ENCODE measurements around the gene DSCAML1.

- TF ChIP-seq MXI1 (IDR thresholded peaks at IDR 0.05; ENCODE audit: low read depth, low read length) (no peak), YY1 (IDR thresholded peaks at IDR 0.05; ENCODE audit: low read depth, low read length) (no peak), EZH2 (IDR thresholded peaks at IDR 0.05; ENCODE audit: borderline replicate concordance, control insufficient read depth, low read depth, low read length) (no peak), EGR1 (IDR thresholded peaks at IDR 0.05; ENCODE audit: borderline replicate concordance in 1 of 2, low read depth in 2 of 2, low read length in 2 of 2) (no peak), JUND (IDR thresholded peaks at IDR 0.05; ENCODE audit: low read depth, low read length) (no peak), SIX5 (IDR thresholded peaks at IDR 0.05; ENCODE audit: low read depth, low read length, severe bottlenecking) (no peak), STAT3 (IDR thresholded peaks at IDR 0.05; ENCODE audit: low read depth, low read length) (no peak), CTCF (IDR thresholded peaks at IDR 0.05 in 2 of 3, conservative IDR thresholded peaks at IDR 0.05 in 1 of 3; ENCODE audit: control insufficient read depth in 2 of 3, extremely low read depth in 1 of 3, insufficient read depth in 1 of 3, low read depth in 3 of 3, low read length in 3 of 3) (no peak), FOS (IDR thresholded peaks at IDR 0.05; ENCODE audit: borderline replicate concordance, extremely low read depth, insufficient read length) (no peak), MAX (IDR thresholded peaks at IDR 0.05; ENCODE audit: low read depth, low read length) (no peak), NBN (IDR thresholded peaks at IDR 0.05) (no peak), HDAC2 (IDR thresholded peaks at IDR 0.05) (no peak), RAD21 (IDR thresholded peaks at IDR 0.05; ENCODE audit: insufficient read depth, low read depth, low read length) (no peak)
Measured at GRCh38 chr11:117684731-117685130, 112.3 kb downstream of the DSCAML1 start.

All from GM12878 (cell line).